Adipocyte (in vitro differentiated cells): ENCODE measurements around the gene CDK16.
A peak's percentile ranks its signal among the peaks of the same experiment; 100 is the strongest.

ENCODE experiments used
- DNase-seq: peaks from one replicate; pipeline ENCODE4 v3.0.0-alpha.2; 2015; ENCODE audit warnings: low read depth
- H3K27me3 ChIP-seq: replicated peaks from 2 replicates; pipeline ENCODE4 v1.7.0; 2013; ENCODE audit warnings: mild to moderate bottlenecking, low read length, moderate library complexity; ENCODE audit not compliant: control insufficient read depth, insufficient read depth
- H3K36me3 ChIP-seq: 2 replicates; pipeline ENCODE4 v1.7.0; 2013; ENCODE audit warnings: low read length, mild to moderate bottlenecking, moderate library complexity; ENCODE audit not compliant: control insufficient read depth, insufficient read depth, severe bottlenecking
- H3K4me1 ChIP-seq: 2 replicates; pipeline ENCODE4 v1.7.0; 2013; ENCODE audit warnings: mild to moderate bottlenecking, low read length, moderate library complexity; ENCODE audit not compliant: control insufficient read depth, insufficient read depth
- H3K4me3 ChIP-seq: 2 replicates; pipeline ENCODE4 v1.7.0; 2013; ENCODE audit warnings: mild to moderate bottlenecking, low read length, moderate library complexity
- H3K9ac ChIP-seq: 2 replicates; pipeline ENCODE4 v1.7.0; 2013; ENCODE audit warnings: mild to moderate bottlenecking, low read length, moderate library complexity
- H3K9me3 ChIP-seq: 2 replicates; pipeline ENCODE4 v1.7.0; 2013; ENCODE audit warnings: mild to moderate bottlenecking, low read length, moderate library complexity; ENCODE audit not compliant: control insufficient read depth

The CDK16 gene

GRCh38 chrX:47187106-47187677 is 31.3 kb upstream of the CDK16 start:
- peaks cover 5% of the 10 kb centered on the region for H3K4me1 ChIP-seq
- peaks cover 39% of the 10 kb centered on the region for H3K36me3 ChIP-seq
- H3K27me3 ChIP-seq: peaks cover 10% of the 10 kb centered on the region
- no peak overlapping the region for H3K4me3 ChIP-seq
- no peak overlapping the region for H3K9ac ChIP-seq
- no peak for DNase-seq
- H3K9me3 ChIP-seq: no peaks in the 10 kb centered on the region

- Histone ChIP-seq H3K9me3 (no peaks in the 10 kb centered on the region), H3K4me1 (peaks cover 12% of the 10 kb centered on the region), H3K36me3 (peaks cover 25% of the 10 kb centered on the region), H3K9ac (no peak overlapping the region), H3K27me3 (peaks cover 7% of the 10 kb centered on the region), H3K4me3 (no peak overlapping the region)
- no peak for DNase-seq
Measured at GRCh38 chrX:47189906-47190305, 28.6 kb upstream of the CDK16 start.

- Histone ChIP-seq H3K4me1 (peaks cover 17% of the 10 kb centered on the region), H3K27me3 (peaks cover 7% of the 10 kb centered on the region), H3K9ac (peak overlapping the region; percentile 83), H3K36me3 (peaks cover 17% of the 10 kb centered on the region), H3K4me3 (peak overlapping the region; percentile 83), H3K9me3 (no peaks in the 10 kb centered on the region)
- DNase-seq: peak; percentile 90
Measured at GRCh38 chrX:47190445-47191269, 27.8 kb upstream of the CDK16 start.

- Histone ChIP-seq H3K9ac (peak overlapping the region; percentile 83), H3K36me3 (peaks cover 10% of the 10 kb centered on the region), H3K9me3 (no peaks in the 10 kb centered on the region), H3K27me3 (peaks cover 7% of the 10 kb centered on the region), H3K4me3 (peak overlapping the region; percentile 83), H3K4me1 (peaks cover 24% of the 10 kb centered on the region)
- peak; percentile 43 for DNase-seq
Measured at GRCh38 chrX:47191331-47191730, 27.1 kb upstream of the CDK16 start.

- H3K4me1 ChIP-seq: peaks cover 29% of the 10 kb centered on the region
- DNase-seq: no peak
- peaks cover 7% of the 10 kb centered on the region for H3K27me3 ChIP-seq
- H3K4me3 ChIP-seq: peak overlapping the region; percentile 83
- peak overlapping the region; percentile 83 for H3K9ac ChIP-seq
- peaks cover 6% of the 10 kb centered on the region for H3K36me3 ChIP-seq
- H3K9me3 ChIP-seq: no peaks in the 10 kb centered on the region
Measured at GRCh38 chrX:47191806-47192401, 26.6 kb upstream of the CDK16 start.

GRCh38 chrX:47193475-47194193 is 24.8 kb upstream of the CDK16 start, which contains the start of gene UBA1:
Gene UBA1 (plus strand): TSS chrX:47193829. CDS start chrX:47198803, 4,974 bp downstream.
- H3K9ac ChIP-seq: peak within 1 kb of the TSS; percentile 97
- H3K4me1 ChIP-seq: peaks cover 46% of the 10 kb centered on the region
- no peaks in the 10 kb centered on the region for H3K9me3 ChIP-seq
- H3K27me3 ChIP-seq: peaks cover 7% of the 10 kb centered on the region
- peaks cover 10% of the 10 kb centered on the region for H3K36me3 ChIP-seq
- peak; percentile 99 for DNase-seq
- peak within 1 kb of the TSS; percentile 86 for H3K4me3 ChIP-seq

GRCh38 chrX:47194194-47194787 is 24.2 kb upstream of the CDK16 start:
- Histone ChIP-seq H3K4me3 (peak overlapping the region; percentile 86), H3K9me3 (no peaks in the 10 kb centered on the region), H3K9ac (peak overlapping the region; percentile 97), H3K36me3 (peaks cover 17% of the 10 kb centered on the region), H3K4me1 (peaks cover 48% of the 10 kb centered on the region), H3K27me3 (peaks cover 7% of the 10 kb centered on the region)
- DNase-seq: no peak

GRCh38 chrX:47196098-47196497 is 22.4 kb upstream of the CDK16 start:
- peak overlapping the region; percentile 46 for H3K9ac ChIP-seq
- peaks cover 55% of the 10 kb centered on the region for H3K4me1 ChIP-seq
- no peaks in the 10 kb centered on the region for H3K9me3 ChIP-seq
- H3K27me3 ChIP-seq: peaks cover 7% of the 10 kb centered on the region
- peaks cover 33% of the 10 kb centered on the region for H3K36me3 ChIP-seq
- DNase-seq: no peak
- H3K4me3 ChIP-seq: peak overlapping the region; percentile 37

GRCh38 chrX:47197526-47197925 is 21.0 kb upstream of the CDK16 start:
- H3K4me1 ChIP-seq: peaks cover 50% of the 10 kb centered on the region
- H3K9me3 ChIP-seq: no peaks in the 10 kb centered on the region
- no peak for DNase-seq
- H3K9ac ChIP-seq: peak overlapping the region; percentile 5
- peaks cover 47% of the 10 kb centered on the region for H3K36me3 ChIP-seq
- H3K4me3 ChIP-seq: peak overlapping the region; percentile 35
- no peaks in the 10 kb centered on the region for H3K27me3 ChIP-seq

GRCh38 chrX:47198026-47198686 is 20.3 kb upstream of the CDK16 start:
- DNase-seq: no peak
- Histone ChIP-seq H3K9me3 (no peaks in the 10 kb centered on the region), H3K27me3 (no peaks in the 10 kb centered on the region), H3K4me3 (no peak overlapping the region), H3K9ac (no peak overlapping the region), H3K36me3 (peaks cover 53% of the 10 kb centered on the region), H3K4me1 (peaks cover 50% of the 10 kb centered on the region)
